HG02884 (cell line): ENCODE results near the gene FAAP100.

Source experiments
- ATAC-seq: cut with Tn5 transposase; IDR thresholded peaks from one replicate; pipeline ENCODE4 v1.9.1; 2021; ENCODE audit warnings: mild to moderate bottlenecking, moderate library complexity; ENCODE audit not compliant: unreplicated experiment

Gene FAAP100

GRCh38 chr17:81576621-81577277 lies 24.6 kb upstream of the FAAP100 start:
- no peak for ATAC-seq

- no peak for ATAC-seq
Observed at GRCh38 chr17:81575836-81576235, 23.7 kb upstream of the FAAP100 start.

- ATAC-seq, result no peak
Observed at GRCh38 chr17:81574643-81574956, 22.4 kb upstream of the FAAP100 start.

GRCh38 chr17:81573794-81574642 lies 21.9 kb upstream of the FAAP100 start:
- ATAC-seq, result no peak

GRCh38 chr17:81572563-81573168 lies 20.5 kb upstream of the FAAP100 start:
- no peak for ATAC-seq

DNA sequence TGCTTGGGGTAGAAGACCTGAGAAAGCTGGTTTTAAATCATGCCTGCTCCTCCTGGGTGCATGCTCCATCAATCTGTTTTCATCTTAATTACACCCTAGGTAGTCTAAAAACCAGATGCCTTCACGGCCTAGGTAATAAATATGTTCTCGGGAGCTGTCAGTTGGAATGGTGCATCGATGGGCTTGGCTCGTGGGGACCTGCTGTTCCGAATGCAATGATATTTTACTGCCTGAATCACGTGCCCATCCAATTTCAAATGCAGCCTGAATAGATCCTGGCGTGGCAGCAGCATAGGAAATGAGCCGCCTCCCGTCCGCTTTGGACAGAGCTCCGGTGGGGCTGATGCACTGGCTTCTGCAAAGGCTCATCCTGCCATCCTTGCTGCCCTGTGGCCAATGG lies 18.8 kb upstream of the FAAP100 start:
- no peak for ATAC-seq

GRCh38 chr17:81569986-81570514 lies 17.9 kb upstream of the FAAP100 start:
- no peak for ATAC-seq

DNA sequence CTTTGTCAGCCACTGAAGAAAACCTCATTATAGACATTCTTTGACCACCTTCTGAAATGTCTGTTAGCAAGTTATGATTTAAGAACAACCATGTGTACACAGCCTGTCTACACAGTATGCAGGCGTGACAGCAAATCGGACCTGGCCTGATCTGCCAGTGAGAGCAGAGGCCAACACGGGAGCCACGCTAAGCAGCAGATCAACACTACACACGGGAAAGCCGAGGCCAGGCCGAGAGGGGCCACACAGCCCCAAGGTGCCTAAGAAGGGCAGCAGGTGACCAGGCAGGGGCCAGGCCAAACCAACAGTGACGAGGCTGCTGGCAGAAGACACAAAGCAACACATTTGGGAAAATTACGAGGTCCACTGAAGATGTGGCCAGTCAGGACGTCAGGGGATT lies 16.3 kb upstream of the FAAP100 start:
- no peak for ATAC-seq

- no peak for ATAC-seq
Observed at GRCh38 chr17:81567191-81567590, 15.0 kb upstream of the FAAP100 start.

- ATAC-seq, result no peak
Observed at GRCh38 chr17:81566461-81567126, 14.4 kb upstream of the FAAP100 start.

DNA sequence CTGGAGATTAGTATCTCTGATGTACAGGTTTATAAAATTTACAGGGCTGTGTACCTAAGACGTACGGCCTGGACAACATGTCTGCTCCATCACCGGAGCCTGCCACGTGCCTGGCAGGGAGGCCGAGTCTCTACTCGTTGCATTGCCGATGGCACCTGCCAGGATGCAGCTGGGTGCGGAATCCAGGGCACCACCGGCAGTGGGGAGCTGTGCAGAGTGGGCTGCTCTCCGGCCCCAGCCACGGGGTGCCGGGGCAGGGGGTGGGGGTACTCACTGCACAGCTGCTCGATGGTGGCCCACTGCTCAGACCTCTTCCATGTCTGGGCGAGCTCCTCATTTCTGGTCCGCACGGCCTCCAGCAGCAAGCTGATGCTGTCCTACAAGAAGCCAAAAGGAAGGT lies 13.1 kb upstream of the FAAP100 start:
- no peak for ATAC-seq

- no peak for ATAC-seq
Observed at GRCh38 chr17:81564778-81565177, 12.6 kb upstream of the FAAP100 start.

DNA sequence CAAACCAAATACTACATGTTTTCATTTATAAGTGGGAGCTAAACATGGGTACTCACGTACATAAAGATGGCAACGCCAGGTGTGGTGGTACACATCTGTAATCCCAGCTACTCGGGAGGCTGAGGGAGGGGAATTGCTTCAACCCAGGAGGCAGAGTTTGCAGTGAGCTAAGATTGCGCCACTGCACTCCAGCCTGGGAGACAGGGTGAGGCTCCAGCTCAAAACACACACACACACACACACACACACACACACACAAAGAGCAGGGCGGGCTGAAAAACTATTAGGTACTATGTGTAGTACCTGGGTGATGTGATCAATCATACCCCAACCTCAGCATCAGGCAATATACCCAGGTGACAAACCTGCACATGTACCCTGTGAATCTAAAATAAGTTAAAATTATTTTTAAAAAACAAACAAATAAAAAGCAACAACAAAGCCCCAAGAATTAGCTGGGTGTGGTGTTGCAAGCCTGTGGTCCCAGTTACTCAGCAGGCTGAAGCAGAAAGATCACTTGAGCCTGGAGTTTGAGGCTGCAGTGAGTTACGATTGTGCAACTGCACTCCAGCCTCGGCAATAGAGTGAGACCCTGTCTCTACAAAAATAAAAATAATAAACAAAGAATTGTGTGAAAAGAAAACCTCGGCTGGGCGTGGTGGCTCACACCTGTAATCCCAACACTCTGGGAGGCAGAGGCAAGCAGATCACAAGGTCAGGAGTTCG lies 11.9 kb upstream of the FAAP100 start:
- no peak for ATAC-seq

DNA sequence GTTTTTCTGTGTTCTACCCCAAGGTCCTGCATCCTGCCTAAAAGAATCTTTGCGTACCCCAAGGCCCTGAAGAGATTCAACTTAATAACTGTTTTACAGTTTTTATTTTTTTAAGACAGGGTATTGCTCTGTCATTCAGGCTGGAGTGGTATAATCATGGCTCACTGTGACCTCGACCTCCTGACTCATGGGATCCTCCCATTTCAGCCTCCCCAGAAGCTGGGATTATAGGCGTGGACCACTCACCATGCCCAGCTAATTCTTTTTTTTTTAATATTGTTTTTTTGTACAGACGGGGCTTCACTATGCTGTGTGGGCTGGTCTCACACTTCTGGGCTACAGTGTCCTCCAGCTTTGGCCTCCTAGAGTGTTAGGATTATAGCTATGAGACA lies 9.3 kb upstream of the FAAP100 start:
- no peak for ATAC-seq

- no peak for ATAC-seq
Observed at GRCh38 chr17:81558941-81559806, 7.0 kb upstream of the FAAP100 start.

DNA sequence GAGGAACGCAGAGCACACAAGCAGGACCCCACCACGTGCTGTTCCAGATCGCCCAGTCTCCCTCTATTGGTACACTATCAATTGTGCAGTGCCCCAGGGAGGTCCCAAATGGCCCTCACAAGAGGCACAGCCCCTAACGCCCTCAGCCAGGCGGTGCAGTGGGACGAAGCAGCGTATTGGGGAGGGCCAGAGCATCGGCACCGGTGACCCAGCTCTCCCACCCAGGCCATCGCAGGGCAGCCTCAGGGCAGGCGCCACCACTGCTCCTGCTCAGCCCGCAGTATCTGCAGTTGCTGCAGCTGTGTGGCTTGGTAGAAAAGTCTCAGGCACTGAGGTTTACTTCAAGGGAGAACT lies 5.9 kb upstream of the FAAP100 start:
- no peak for ATAC-seq

DNA sequence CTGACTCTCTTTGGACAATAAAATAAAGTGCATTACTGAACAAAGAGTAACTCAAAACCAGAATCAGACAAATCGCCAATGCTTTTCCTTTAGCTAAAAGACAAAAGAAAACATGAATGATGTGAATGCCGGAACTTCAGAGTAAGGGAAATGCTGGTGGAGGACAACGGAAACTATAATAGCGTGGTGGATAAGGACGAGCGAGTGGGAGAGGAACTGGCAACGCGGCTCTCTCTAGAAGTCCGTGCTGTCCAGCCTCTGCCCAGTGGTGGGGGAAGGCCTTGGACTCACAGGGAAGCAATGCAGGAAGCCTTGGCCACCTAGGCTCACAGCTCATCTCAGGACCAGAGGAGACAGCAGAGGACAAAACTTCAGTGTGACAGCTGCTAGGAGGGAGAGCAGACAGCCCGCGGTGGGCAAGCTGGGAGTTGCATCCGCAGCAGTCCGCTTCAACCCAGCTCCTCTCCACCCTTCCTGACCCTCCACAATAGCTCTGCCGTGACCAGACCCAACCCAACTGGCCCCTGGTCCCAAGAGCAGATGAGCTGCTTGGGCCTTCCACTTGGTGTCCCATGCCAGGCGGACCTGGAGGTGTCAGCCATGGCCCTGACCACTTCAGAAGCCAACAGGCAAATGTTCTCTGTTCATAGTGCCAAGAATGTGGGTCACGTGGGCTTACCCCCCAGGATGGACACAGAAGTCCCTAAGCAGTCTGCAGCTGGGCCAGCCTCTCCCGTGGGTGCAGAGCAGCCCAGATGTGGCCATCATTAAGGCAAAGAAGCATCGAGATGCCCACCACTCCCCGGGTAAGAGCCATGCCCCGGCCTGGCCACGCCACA lies 5.3 kb upstream of the FAAP100 start:
- no peak for ATAC-seq

DNA sequence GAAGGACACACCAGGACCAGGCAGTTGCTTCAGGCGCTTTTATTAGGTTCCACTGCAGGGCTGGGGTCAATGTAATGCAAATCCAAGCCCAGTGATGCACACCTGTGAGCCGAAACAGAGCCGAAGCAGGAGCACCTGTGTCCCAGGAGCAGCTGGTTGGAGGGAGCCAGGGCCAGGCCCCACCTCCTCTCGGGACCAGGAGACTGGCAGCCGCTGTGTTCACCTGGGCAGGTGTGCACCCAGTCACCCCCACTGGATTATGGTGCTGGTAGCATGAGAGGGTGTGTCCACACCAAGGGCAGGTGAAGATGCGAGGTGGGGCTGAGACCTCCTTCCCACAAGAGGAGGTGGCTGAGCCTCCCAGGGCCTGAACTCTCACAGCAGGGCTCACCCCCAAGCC lies 4.7 kb upstream of the FAAP100 start:
- no peak for ATAC-seq

- ATAC-seq, result no peak
Observed at GRCh38 chr17:81556175-81556691, 4.1 kb upstream of the FAAP100 start.
